ENCODE results near the gene PDE11A. TPM values are rescaled to one million over a fixed set of nuclear protein-coding genes. Genes with fewer than 3 reads are reported as not detected.

The PDE11A gene
- total RNA-seq, 1 donor from 2014 or later: not detected

- ATAC-seq (ENCODE audit: low read depth): no peak
- ChIA-PET POLR2A (no interaction called here), CTCF (no interaction called here)
- H3K4me3 Mint-ChIP-seq: no peak overlapping the region
- DNase-seq: no peak
- H3K27ac Mint-ChIP-seq: no peak overlapping the region
- peaks cover 8% of the 10 kb centered on the region for H3K9me3 Mint-ChIP-seq
- H3K36me3 Mint-ChIP-seq (ENCODE audit: low read depth): no peaks in the 10 kb centered on the region
- no peak for TF ChIP-seq CTCF (IDR thresholded peaks at IDR 0.05)
- H3K4me1 Mint-ChIP-seq: no peaks in the 10 kb centered on the region
- intact Hi-C loops (cut with micrococcal nuclease): no loop called here
- peaks cover 2% of the 10 kb centered on the region for H3K27me3 Mint-ChIP-seq
Observed at GRCh38 chr2:178029342-178029741, 43.2 kb downstream of the PDE11A start.

- intact Hi-C loops (cut with micrococcal nuclease): no loop called here
- no peak overlapping the region for H3K4me3 Mint-ChIP-seq
- POLR2A ChIA-PET: no interaction called here
Observed at GRCh38 chr2:178025551-178026185, 46.9 kb downstream of the PDE11A start.

GRCh38 chr2:178018141-178018540 lies 54.4 kb downstream of the PDE11A start:
- H3K9me3 Mint-ChIP-seq: no peaks in the 10 kb centered on the region
- TF ChIP-seq CTCF (IDR thresholded peaks at IDR 0.05): no peak
- H3K4me1 Mint-ChIP-seq: no peaks in the 10 kb centered on the region
- no peak overlapping the region for H3K27ac Mint-ChIP-seq
- ChIA-PET POLR2A (no interaction called here), CTCF (no interaction called here)
- H3K4me3 Mint-ChIP-seq: no peak overlapping the region
- peaks cover 5% of the 10 kb centered on the region for H3K27me3 Mint-ChIP-seq
- intact Hi-C loops (cut with micrococcal nuclease): no loop called here
- ATAC-seq (ENCODE audit: low read depth): no peak
- no peak for DNase-seq
- no peaks in the 10 kb centered on the region for H3K36me3 Mint-ChIP-seq (ENCODE audit: low read depth)

More at GRCh38 chr2:178025551-178026185, 46.9 kb downstream of the PDE11A start:
- DNase-seq: no peak
- Mint-ChIP-seq H3K27me3 (peaks cover 7% of the 10 kb centered on the region), H3K27ac (no peak overlapping the region), H3K9me3 (no peaks in the 10 kb centered on the region), H3K4me1 (no peaks in the 10 kb centered on the region), H3K36me3 (ENCODE audit: low read depth) (no peaks in the 10 kb centered on the region)
- ATAC-seq (ENCODE audit: low read depth): no peak
- TF ChIP-seq CTCF (IDR thresholded peaks at IDR 0.05): no peak
- CTCF ChIA-PET: no interaction called here

GRCh38 chr2:178016612-178017011 lies 56.0 kb downstream of the PDE11A start:
- Mint-ChIP-seq H3K36me3 (ENCODE audit: low read depth) (no peaks in the 10 kb centered on the region), H3K4me1 (no peaks in the 10 kb centered on the region), H3K9me3 (no peaks in the 10 kb centered on the region), H3K27ac (no peak overlapping the region), H3K4me3 (no peak overlapping the region), H3K27me3 (peaks cover under 1% of the 10 kb centered on the region)
- ChIA-PET POLR2A (no interaction called here), CTCF (no interaction called here)
- TF ChIP-seq CTCF (IDR thresholded peaks at IDR 0.05): no peak
- intact Hi-C loops (cut with micrococcal nuclease): no loop called here
- ATAC-seq (ENCODE audit: low read depth): no peak
- no peak for DNase-seq

- Mint-ChIP-seq H3K27me3 (no peaks in the 10 kb centered on the region), H3K36me3 (ENCODE audit: low read depth) (no peaks in the 10 kb centered on the region), H3K9me3 (no peaks in the 10 kb centered on the region), H3K4me3 (no peak overlapping the region), H3K4me1 (no peaks in the 10 kb centered on the region), H3K27ac (no peak overlapping the region)
- ChIA-PET POLR2A (no interaction called here), CTCF (no interaction called here)
- TF ChIP-seq CTCF (IDR thresholded peaks at IDR 0.05): no peak
- intact Hi-C loops (cut with micrococcal nuclease): no loop called here
- DNase-seq: no peak
- no peak for ATAC-seq (ENCODE audit: low read depth)
Observed at GRCh38 chr2:178012639-178013038, 59.9 kb downstream of the PDE11A start.
